GM18526 (cell line): ENCODE data around the gene EDN2.

ENCODE experiments used
- POLR2A ChIP-seq: IDR thresholded peaks from 3 replicates; pipeline ENCODE4 v1.6.1; 2011; ENCODE audit not compliant: insufficient read length; ENCODE audit errors: extremely low read depth

The EDN2 gene

GRCh38 chr1:41473738-41474362 is 10.6 kb downstream of the EDN2 start:
- no peak for TF ChIP-seq POLR2A

GRCh38 chr1:41471658-41472057 is 12.8 kb downstream of the EDN2 start:
- no peak for TF ChIP-seq POLR2A

GRCh38 chr1:41469706-41470105 is 14.8 kb downstream of the EDN2 start:
- no peak for TF ChIP-seq POLR2A

GRCh38 chr1:41468122-41468762 is 16.2 kb downstream of the EDN2 start:
- TF ChIP-seq POLR2A, result no peak

GRCh38 chr1:41467673-41468072 is 16.8 kb downstream of the EDN2 start:
- no peak for TF ChIP-seq POLR2A

- TF ChIP-seq POLR2A, result no peak
These were observed 18.3 kb downstream of the EDN2 start for GRCh38 chr1:41466146-41466545.

- TF ChIP-seq POLR2A, result no peak
These were observed 18.7 kb downstream of the EDN2 start for GRCh38 chr1:41465741-41466140.

- TF ChIP-seq POLR2A, result no peak
These were observed 19.6 kb downstream of the EDN2 start for GRCh38 chr1:41464885-41465284.

GRCh38 chr1:41463516-41463915 is 21.0 kb downstream of the EDN2 start:
- no peak for TF ChIP-seq POLR2A

- TF ChIP-seq POLR2A, result no peak
These were observed 21.8 kb downstream of the EDN2 start for GRCh38 chr1:41462680-41463004.

GRCh38 chr1:41461790-41462679 is 22.4 kb downstream of the EDN2 start:
- no peak for TF ChIP-seq POLR2A

GRCh38 chr1:41456847-41457540 is 27.5 kb downstream of the EDN2 start:
- no peak for TF ChIP-seq POLR2A

- TF ChIP-seq POLR2A, result no peak
These were observed 28.8 kb downstream of the EDN2 start for GRCh38 chr1:41455479-41456332.

- no peak for TF ChIP-seq POLR2A
These were observed 30.1 kb downstream of the EDN2 start for GRCh38 chr1:41454406-41454805.

GRCh38 chr1:41452704-41453290 is 31.7 kb downstream of the EDN2 start:
- TF ChIP-seq POLR2A, result no peak

- no peak for TF ChIP-seq POLR2A
These were observed 33.7 kb downstream of the EDN2 start for GRCh38 chr1:41450747-41451285.
